ENCODE results near the gene CPEB2. TPM values are rescaled to one million over a fixed set of nuclear protein-coding genes. Genes with fewer than 3 reads are reported as not detected.

Gene CPEB2
- total RNA-seq, 1 donor from 2014 or later, result 38.7 TPM

GRCh38 chr4:15010038-15010585 is 7.8 kb downstream of the CPEB2 start:
- DNase-seq (ENCODE audit: low spot score), result no peak
- Mint-ChIP-seq H3K36me3 (ENCODE audit: low read depth) (peaks cover 22% of the 10 kb centered on the region), H3K27ac (ENCODE audit: unreplicated experiment) (peak overlapping the region; percentile 77), H3K4me1 (ENCODE audit: low read depth) (peaks cover 69% of the 10 kb centered on the region), H3K9me3 (ENCODE audit: low read depth) (no peaks in the 10 kb centered on the region), H3K4me3 (ENCODE audit: unreplicated experiment) (peak overlapping the region; percentile 10), H3K27me3 (ENCODE audit: low read depth) (no peaks in the 10 kb centered on the region)
- TF ChIP-seq, protein P1, sequence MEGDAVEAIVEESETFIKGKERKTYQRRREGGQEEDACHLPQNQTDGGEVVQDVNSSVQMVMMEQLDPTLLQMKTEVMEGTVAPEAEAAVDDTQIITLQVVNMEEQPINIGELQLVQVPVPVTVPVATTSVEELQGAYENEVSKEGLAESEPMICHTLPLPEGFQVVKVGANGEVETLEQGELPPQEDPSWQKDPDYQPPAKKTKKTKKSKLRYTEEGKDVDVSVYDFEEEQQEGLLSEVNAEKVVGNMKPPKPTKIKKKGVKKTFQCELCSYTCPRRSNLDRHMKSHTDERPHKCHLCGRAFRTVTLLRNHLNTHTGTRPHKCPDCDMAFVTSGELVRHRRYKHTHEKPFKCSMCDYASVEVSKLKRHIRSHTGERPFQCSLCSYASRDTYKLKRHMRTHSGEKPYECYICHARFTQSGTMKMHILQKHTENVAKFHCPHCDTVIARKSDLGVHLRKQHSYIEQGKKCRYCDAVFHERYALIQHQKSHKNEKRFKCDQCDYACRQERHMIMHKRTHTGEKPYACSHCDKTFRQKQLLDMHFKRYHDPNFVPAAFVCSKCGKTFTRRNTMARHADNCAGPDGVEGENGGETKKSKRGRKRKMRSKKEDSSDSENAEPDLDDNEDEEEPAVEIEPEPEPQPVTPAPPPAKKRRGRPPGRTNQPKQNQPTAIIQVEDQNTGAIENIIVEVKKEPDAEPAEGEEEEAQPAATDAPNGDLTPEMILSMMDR (IDR thresholded peaks at IDR 0.05), result no peak

GRCh38 chr4:15011166-15011565 is 8.9 kb downstream of the CPEB2 start:
- H3K27me3 Mint-ChIP-seq (ENCODE audit: low read depth), result no peaks in the 10 kb centered on the region
- H3K27ac Mint-ChIP-seq (ENCODE audit: unreplicated experiment), result peak overlapping the region; percentile 27
- H3K36me3 Mint-ChIP-seq (ENCODE audit: low read depth), result peaks cover 24% of the 10 kb centered on the region
- TF ChIP-seq, protein P1 (IDR thresholded peaks at IDR 0.05), result no peak
- peaks cover 73% of the 10 kb centered on the region for H3K4me1 Mint-ChIP-seq (ENCODE audit: low read depth)
- no peak overlapping the region for H3K4me3 Mint-ChIP-seq (ENCODE audit: unreplicated experiment)
- no peaks in the 10 kb centered on the region for H3K9me3 Mint-ChIP-seq (ENCODE audit: low read depth)
- DNase-seq (ENCODE audit: low spot score), result no peak

GRCh38 chr4:15012017-15012788 is 9.9 kb downstream of the CPEB2 start:
- Mint-ChIP-seq H3K36me3 (ENCODE audit: low read depth) (peaks cover 23% of the 10 kb centered on the region), H3K27ac (ENCODE audit: unreplicated experiment) (peak overlapping the region; percentile 17), H3K4me3 (ENCODE audit: unreplicated experiment) (no peak overlapping the region), H3K4me1 (ENCODE audit: low read depth) (peaks cover 72% of the 10 kb centered on the region), H3K9me3 (ENCODE audit: low read depth) (no peaks in the 10 kb centered on the region), H3K27me3 (ENCODE audit: low read depth) (no peaks in the 10 kb centered on the region)
- TF ChIP-seq, protein P1 (IDR thresholded peaks at IDR 0.05), result no peak
- no peak for DNase-seq (ENCODE audit: low spot score)

- Mint-ChIP-seq H3K36me3 (ENCODE audit: low read depth) (peaks cover 19% of the 10 kb centered on the region), H3K27ac (ENCODE audit: unreplicated experiment) (no peak overlapping the region), H3K4me1 (ENCODE audit: low read depth) (peaks cover 64% of the 10 kb centered on the region), H3K9me3 (ENCODE audit: low read depth) (no peaks in the 10 kb centered on the region), H3K27me3 (ENCODE audit: low read depth) (no peaks in the 10 kb centered on the region), H3K4me3 (ENCODE audit: unreplicated experiment) (no peak overlapping the region)
- TF ChIP-seq, protein P1 (IDR thresholded peaks at IDR 0.05), result no peak
- no peak for DNase-seq (ENCODE audit: low spot score)
These were observed 11.3 kb downstream of the CPEB2 start for GRCh38 chr4:15013585-15013984.

DNA sequence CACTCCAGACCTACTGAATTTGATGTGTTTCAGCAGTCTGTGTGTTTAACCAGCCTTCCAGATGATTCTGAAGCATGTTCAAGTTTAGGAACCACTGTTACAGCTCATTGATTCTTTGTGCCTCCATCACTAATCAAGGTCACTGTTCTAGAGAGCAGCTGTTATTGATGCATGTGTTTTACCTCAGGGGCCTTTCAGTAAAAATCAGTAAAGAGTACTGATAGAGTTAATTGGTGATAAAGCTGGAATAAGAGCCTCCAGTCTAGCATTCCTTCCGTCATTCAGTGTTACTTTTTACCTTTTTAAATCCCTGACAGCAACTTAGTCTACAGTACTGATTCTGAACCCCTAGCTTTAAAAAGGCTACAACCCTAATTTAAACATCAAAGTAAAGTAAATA is 12.9 kb downstream of the CPEB2 start:
- peaks cover 59% of the 10 kb centered on the region for H3K4me1 Mint-ChIP-seq (ENCODE audit: low read depth)
- H3K36me3 Mint-ChIP-seq (ENCODE audit: low read depth), result peaks cover 22% of the 10 kb centered on the region
- H3K4me3 Mint-ChIP-seq (ENCODE audit: unreplicated experiment), result no peak overlapping the region
- DNase-seq (ENCODE audit: low spot score), result no peak
- H3K27ac Mint-ChIP-seq (ENCODE audit: unreplicated experiment), result peak overlapping the region; percentile 41
- no peaks in the 10 kb centered on the region for H3K27me3 Mint-ChIP-seq (ENCODE audit: low read depth)
- H3K9me3 Mint-ChIP-seq (ENCODE audit: low read depth), result no peaks in the 10 kb centered on the region
- TF ChIP-seq, protein P1 (IDR thresholded peaks at IDR 0.05), result no peak
